Measurements from ENCODE around the gene BTN3A1.

The BTN3A1 gene

DNA sequence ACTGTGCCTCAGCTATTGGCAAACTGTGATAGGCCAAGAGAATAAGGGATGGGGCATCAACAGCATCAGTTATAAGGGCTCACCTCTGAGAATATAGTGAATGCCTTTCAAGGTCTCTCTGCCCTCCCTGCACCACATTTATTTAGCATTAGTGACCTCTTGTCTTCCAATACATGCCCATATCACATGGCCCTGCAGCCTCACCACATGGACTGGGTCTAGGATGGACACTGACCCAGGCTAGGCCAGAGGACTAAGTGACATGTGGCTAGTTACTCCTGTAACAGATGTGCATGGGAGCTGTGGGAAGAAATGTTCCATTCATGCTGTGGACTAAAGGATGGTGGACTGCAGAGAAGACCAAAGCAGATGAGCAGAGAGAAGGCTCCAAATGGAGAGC, 22.3 kb upstream of the BTN3A1 start:
- Histone ChIP-seq H3K27me3 (ENCODE audit: insufficient read depth, low read length) (no peaks in the 10 kb centered on the region), H3K9me3 (ENCODE audit: insufficient read depth, low read depth, low read length) (no peaks in the 10 kb centered on the region), H3K36me3 (ENCODE audit: insufficient read depth, low read length) (no peaks in the 10 kb centered on the region), H3K9ac (ENCODE audit: low read depth, low read length) (no peak overlapping the region), H3K4me1 (ENCODE audit: insufficient read depth, low read length) (peaks cover 8% of the 10 kb centered on the region; the same call in 1 of the 2 replicates), H3K4me3 (ENCODE audit: low read length) (no peak overlapping the region), H3K27ac (ENCODE audit: low read depth, low read length) (no peak overlapping the region)

DNA sequence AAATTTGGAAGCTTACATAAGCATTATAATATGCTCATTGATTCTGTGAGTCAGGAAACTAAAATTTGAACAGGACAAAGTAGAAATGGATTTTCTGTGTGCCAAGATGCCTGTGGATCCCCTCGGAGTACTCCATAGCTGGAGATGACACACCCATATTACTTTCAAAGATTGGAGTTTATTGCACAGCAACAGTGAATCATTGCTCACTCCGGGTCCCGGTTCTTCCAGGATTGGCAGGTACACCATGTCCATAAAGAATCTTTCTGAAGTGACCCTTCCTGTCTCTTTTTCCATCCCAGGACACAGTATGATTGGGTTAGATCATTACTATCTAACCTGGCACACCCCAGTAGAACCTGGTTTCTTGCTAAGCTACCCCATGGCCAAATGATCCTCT, 21.8 kb upstream of the BTN3A1 start:
- 92% methylated on average over 3 of the region's 3 CpGs for WGBS

GRCh38 chr6:26382121-26382520, 20.0 kb upstream of the BTN3A1 start:
- Histone ChIP-seq H3K9ac (ENCODE audit: low read depth, low read length) (no peak overlapping the region), H3K27ac (ENCODE audit: low read depth, low read length) (no peak overlapping the region)
- 90% methylated on average over 6 of the region's 6 CpGs for WGBS

More for the DNA sequence above, 21.8 kb upstream of the BTN3A1 start:
- no peaks in the 10 kb centered on the region for H3K27me3 ChIP-seq (ENCODE audit: insufficient read depth, low read length)
- H3K27ac ChIP-seq (ENCODE audit: low read depth, low read length), result no peak overlapping the region
- no peak overlapping the region for H3K4me3 ChIP-seq (ENCODE audit: low read length)
- no peaks in the 10 kb centered on the region for H3K9me3 ChIP-seq (ENCODE audit: insufficient read depth, low read depth, low read length)
- H3K36me3 ChIP-seq (ENCODE audit: insufficient read depth, low read length), result no peaks in the 10 kb centered on the region
- no peak overlapping the region for H3K9ac ChIP-seq (ENCODE audit: low read depth, low read length)
- H3K4me1 ChIP-seq (ENCODE audit: insufficient read depth, low read length), result peaks cover 8% of the 10 kb centered on the region; the same call in 1 of the 2 replicates

GRCh38 chr6:26383624-26384417, 18.3 kb upstream of the BTN3A1 start:
- H3K27me3 ChIP-seq (ENCODE audit: insufficient read depth, low read length), result no peaks in the 10 kb centered on the region
- H3K4me3 ChIP-seq (ENCODE audit: low read length), result peak overlapping the region; percentile 81
- H3K36me3 ChIP-seq (ENCODE audit: insufficient read depth, low read length), result no peaks in the 10 kb centered on the region; the same call in 1 of the 2 replicates
- no peak overlapping the region; the same call in 1 of the 2 replicates for H3K27ac ChIP-seq (ENCODE audit: low read depth, low read length)
- no peaks in the 10 kb centered on the region for H3K9me3 ChIP-seq (ENCODE audit: insufficient read depth, low read depth, low read length)
- 19% methylated on average over 7 of the region's 7 CpGs for WGBS
- peak overlapping the region; percentile 81 for H3K9ac ChIP-seq (ENCODE audit: low read depth, low read length)
- H3K4me1 ChIP-seq (ENCODE audit: insufficient read depth, low read length), result peaks cover 22% of the 10 kb centered on the region

More at GRCh38 chr6:26382121-26382520, 20.0 kb upstream of the BTN3A1 start:
- Histone ChIP-seq H3K4me3 (ENCODE audit: low read length) (no peak overlapping the region), H3K4me1 (ENCODE audit: insufficient read depth, low read length) (peaks cover 14% of the 10 kb centered on the region), H3K36me3 (ENCODE audit: insufficient read depth, low read length) (no peaks in the 10 kb centered on the region), H3K27me3 (ENCODE audit: insufficient read depth, low read length) (no peaks in the 10 kb centered on the region), H3K9me3 (ENCODE audit: insufficient read depth, low read depth, low read length) (no peaks in the 10 kb centered on the region)

DNA sequence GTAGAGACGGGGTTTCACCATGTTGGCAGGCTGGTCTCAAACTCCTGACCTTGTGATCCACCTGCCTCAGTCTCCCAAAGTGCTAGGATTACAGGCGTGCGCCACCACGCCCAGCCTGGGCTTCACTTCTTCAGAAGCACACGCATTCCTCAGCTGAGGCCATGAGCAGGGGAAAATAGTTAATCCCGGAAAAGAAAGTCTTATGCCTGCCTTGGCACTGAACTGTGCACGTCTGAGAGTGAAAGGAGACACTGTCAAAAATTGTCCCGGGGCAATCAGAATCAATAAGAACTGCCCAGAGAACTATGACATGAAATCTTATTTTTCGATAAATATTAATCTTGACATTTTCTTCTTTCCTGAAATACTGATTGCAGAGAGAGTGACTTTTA, 16.3 kb upstream of the BTN3A1 start:
- no peaks in the 10 kb centered on the region for H3K9me3 ChIP-seq (ENCODE audit: insufficient read depth, low read depth, low read length)
- H3K9ac ChIP-seq (ENCODE audit: low read depth, low read length), result no peak overlapping the region
- WGBS, result 93% methylated on average over 8 of the region's 9 CpGs
- no peaks in the 10 kb centered on the region for H3K27me3 ChIP-seq (ENCODE audit: insufficient read depth, low read length)
- peaks cover 22% of the 10 kb centered on the region for H3K4me1 ChIP-seq (ENCODE audit: insufficient read depth, low read length)
- no peak overlapping the region for H3K27ac ChIP-seq (ENCODE audit: low read depth, low read length)
- peaks cover 15% of the 10 kb centered on the region for H3K36me3 ChIP-seq (ENCODE audit: insufficient read depth, low read length)
- H3K4me3 ChIP-seq (ENCODE audit: low read length), result no peak overlapping the region

DNA sequence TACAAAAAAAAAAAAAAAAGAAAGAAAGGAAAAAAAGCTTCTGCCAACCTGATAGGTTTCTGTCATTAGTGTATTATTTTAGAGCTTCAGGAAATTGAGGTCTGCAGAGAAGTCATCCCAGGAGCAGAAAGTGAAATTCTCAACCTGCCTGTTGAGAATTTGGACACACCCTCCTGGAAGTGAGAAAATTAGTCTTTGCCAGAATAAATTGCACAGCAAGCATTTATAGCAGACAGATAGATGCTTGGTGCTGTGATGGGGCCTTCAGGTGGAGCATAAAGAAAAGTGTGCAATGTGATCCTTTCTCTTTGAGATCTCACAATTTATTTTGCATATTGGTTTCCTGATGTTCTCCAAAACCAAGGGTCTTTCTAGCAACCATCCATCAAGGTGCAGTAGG, 14.5 kb upstream of the BTN3A1 start:
- Histone ChIP-seq H3K27me3 (ENCODE audit: insufficient read depth, low read length) (no peaks in the 10 kb centered on the region), H3K36me3 (ENCODE audit: insufficient read depth, low read length) (peaks cover 26% of the 10 kb centered on the region), H3K4me1 (ENCODE audit: insufficient read depth, low read length) (peaks cover 22% of the 10 kb centered on the region), H3K9ac (ENCODE audit: low read depth, low read length) (no peak overlapping the region), H3K27ac (ENCODE audit: low read depth, low read length) (no peak overlapping the region), H3K4me3 (ENCODE audit: low read length) (no peak overlapping the region), H3K9me3 (ENCODE audit: insufficient read depth, low read depth, low read length) (no peaks in the 10 kb centered on the region)

- Histone ChIP-seq H3K27me3 (ENCODE audit: insufficient read depth, low read length) (no peaks in the 10 kb centered on the region), H3K4me1 (ENCODE audit: insufficient read depth, low read length) (peaks cover 22% of the 10 kb centered on the region), H3K9ac (ENCODE audit: low read depth, low read length) (no peak overlapping the region), H3K27ac (ENCODE audit: low read depth, low read length) (no peak overlapping the region), H3K36me3 (ENCODE audit: insufficient read depth, low read length) (peaks cover 26% of the 10 kb centered on the region), H3K9me3 (ENCODE audit: insufficient read depth, low read depth, low read length) (no peaks in the 10 kb centered on the region), H3K4me3 (ENCODE audit: low read length) (no peak overlapping the region)
- WGBS, result 66% methylated on average over 6 of the region's 6 CpGs
Observed at GRCh38 chr6:26388014-26388413, 14.1 kb upstream of the BTN3A1 start.

DNA sequence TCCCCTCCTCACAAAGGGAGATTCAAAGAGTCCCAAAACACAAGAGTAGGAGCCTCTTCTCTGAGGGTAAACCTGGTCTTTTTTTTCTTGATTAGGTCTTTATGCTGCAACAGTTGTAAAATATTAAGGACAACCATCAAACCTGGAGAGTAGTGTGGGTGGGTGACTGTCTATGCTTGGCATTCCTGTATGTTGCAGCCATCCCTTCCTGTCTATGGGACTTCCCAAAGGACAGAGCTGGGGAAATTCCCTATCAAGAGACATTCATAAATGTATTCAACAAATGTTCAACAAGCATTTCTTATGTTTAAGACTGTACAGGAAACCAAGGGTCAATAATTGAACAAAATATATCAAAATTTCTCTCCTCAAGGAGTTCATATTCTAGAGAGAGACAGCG, 13.6 kb upstream of the BTN3A1 start:
- 100% methylated on average over 1 of the region's 1 CpG for WGBS
- Histone ChIP-seq H3K9me3 (ENCODE audit: insufficient read depth, low read depth, low read length) (no peaks in the 10 kb centered on the region), H3K27me3 (ENCODE audit: insufficient read depth, low read length) (no peaks in the 10 kb centered on the region), H3K4me3 (ENCODE audit: low read length) (no peak overlapping the region), H3K27ac (ENCODE audit: low read depth, low read length) (no peak overlapping the region), H3K9ac (ENCODE audit: low read depth, low read length) (no peak overlapping the region), H3K4me1 (ENCODE audit: insufficient read depth, low read length) (peaks cover 22% of the 10 kb centered on the region), H3K36me3 (ENCODE audit: insufficient read depth, low read length) (peaks cover 26% of the 10 kb centered on the region)

DNA sequence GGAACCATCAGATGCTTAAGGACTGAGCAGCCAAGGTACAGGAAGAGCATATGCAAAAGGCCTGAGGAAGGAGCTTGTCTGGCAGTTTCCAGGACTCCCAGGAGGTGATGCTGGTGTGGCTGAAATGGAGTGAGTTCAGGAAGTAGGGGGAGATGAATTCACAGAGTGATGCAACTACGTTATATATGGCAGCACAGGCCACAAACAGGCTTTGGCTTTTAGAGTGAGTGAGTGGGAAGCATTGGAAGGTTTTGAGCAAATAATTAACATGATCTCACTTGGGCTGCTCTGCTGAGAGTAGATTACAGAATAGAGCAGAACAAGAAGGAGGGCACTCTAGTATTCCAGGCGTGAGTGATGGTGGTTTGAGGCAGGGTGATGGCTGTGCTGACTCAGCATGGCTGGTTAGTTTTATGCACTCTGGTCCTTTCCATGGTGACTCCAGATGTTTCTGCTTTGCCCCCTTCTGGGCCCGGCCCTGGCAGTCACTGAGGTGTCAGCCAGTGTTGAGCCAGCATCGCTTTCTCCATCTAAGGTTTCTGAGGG, 12.7 kb upstream of the BTN3A1 start:
- Histone ChIP-seq H3K4me1 (ENCODE audit: insufficient read depth, low read length) (peaks cover 15% of the 10 kb centered on the region), H3K4me3 (ENCODE audit: low read length) (no peak overlapping the region), H3K27me3 (ENCODE audit: insufficient read depth, low read length) (no peaks in the 10 kb centered on the region), H3K36me3 (ENCODE audit: insufficient read depth, low read length) (peaks cover 26% of the 10 kb centered on the region), H3K9ac (ENCODE audit: low read depth, low read length) (no peak overlapping the region), H3K27ac (ENCODE audit: low read depth, low read length) (no peak overlapping the region), H3K9me3 (ENCODE audit: insufficient read depth, low read depth, low read length) (no peaks in the 10 kb centered on the region)
- WGBS, result 97% methylated on average over 4 of the region's 4 CpGs

DNA sequence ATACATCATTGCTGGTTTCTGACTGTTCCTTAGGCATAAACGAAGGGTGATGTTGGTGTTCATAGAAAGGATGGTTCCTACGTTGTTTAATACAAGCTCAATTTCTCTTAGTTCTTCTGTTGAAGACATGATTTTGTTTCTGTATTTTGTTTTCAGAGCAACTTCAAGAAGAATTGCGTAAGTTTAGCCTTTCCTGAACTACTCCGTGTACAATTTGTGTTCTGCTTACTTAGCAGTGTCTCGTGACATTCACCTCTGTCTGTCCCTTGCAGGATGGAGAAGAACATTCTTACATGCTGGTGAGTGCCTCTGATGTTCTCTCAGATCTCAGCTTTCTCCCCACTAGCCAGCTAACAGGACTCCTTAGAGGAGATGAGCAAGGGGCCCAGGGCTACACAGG, 11.5 kb upstream of the BTN3A1 start:
- H3K9me3 ChIP-seq (ENCODE audit: insufficient read depth, low read depth, low read length), result no peaks in the 10 kb centered on the region
- H3K4me1 ChIP-seq (ENCODE audit: insufficient read depth, low read length), result peaks cover 15% of the 10 kb centered on the region
- H3K27ac ChIP-seq (ENCODE audit: low read depth, low read length), result no peak overlapping the region
- no peaks in the 10 kb centered on the region for H3K27me3 ChIP-seq (ENCODE audit: insufficient read depth, low read length)
- H3K4me3 ChIP-seq (ENCODE audit: low read length), result no peak overlapping the region
- H3K9ac ChIP-seq (ENCODE audit: low read depth, low read length), result no peak overlapping the region
- H3K36me3 ChIP-seq (ENCODE audit: insufficient read depth, low read length), result peaks cover 26% of the 10 kb centered on the region
- WGBS, result 95% methylated on average over 5 of the region's 5 CpGs

- no peak overlapping the region for H3K9ac ChIP-seq (ENCODE audit: low read depth, low read length)
- H3K27ac ChIP-seq (ENCODE audit: low read depth, low read length), result no peak overlapping the region
- peaks cover 26% of the 10 kb centered on the region for H3K36me3 ChIP-seq (ENCODE audit: insufficient read depth, low read length)
- no peaks in the 10 kb centered on the region for H3K27me3 ChIP-seq (ENCODE audit: insufficient read depth, low read length)
- WGBS, result 89% methylated on average over 4 of the region's 4 CpGs
- no peaks in the 10 kb centered on the region for H3K4me1 ChIP-seq (ENCODE audit: insufficient read depth, low read length)
- no peaks in the 10 kb centered on the region for H3K9me3 ChIP-seq (ENCODE audit: insufficient read depth, low read depth, low read length)
- H3K4me3 ChIP-seq (ENCODE audit: low read length), result no peak overlapping the region
Observed at GRCh38 chr6:26392932-26393636, 9.0 kb upstream of the BTN3A1 start.
